ENCODE results near the gene CDIP1.

The CDIP1 gene

GRCh38 chr16:4513086-4513860, 25.3 kb downstream of the CDIP1 start:
- DNase-seq: no peak

GRCh38 chr16:4512473-4512872, 26.1 kb downstream of the CDIP1 start:
- no peak for DNase-seq

- peak; percentile 87 for DNase-seq
Measured at GRCh38 chr16:4511441-4512082, 27.0 kb downstream of the CDIP1 start.

- DNase-seq: no peak
Measured at GRCh38 chr16:4510747-4511426, 27.7 kb downstream of the CDIP1 start.

- no peak for DNase-seq
Measured at GRCh38 chr16:4510131-4510530, 28.4 kb downstream of the CDIP1 start.

- no peak for DNase-seq
Measured at GRCh38 chr16:4509420-4509819, 29.2 kb downstream of the CDIP1 start.

GRCh38 chr16:4508806-4509205, 29.8 kb downstream of the CDIP1 start:
- no peak for DNase-seq

- DNase-seq: no peak
Measured at GRCh38 chr16:4507588-4508345, 30.8 kb downstream of the CDIP1 start.

GRCh38 chr16:4506450-4506849, 32.1 kb downstream of the CDIP1 start:
- peak; percentile 85 for DNase-seq

GRCh38 chr16:4505356-4506147, 33.0 kb downstream of the CDIP1 start:
- no peak for DNase-seq

GRCh38 chr16:4501071-4501478, 37.5 kb downstream of the CDIP1 start:
- DNase-seq: no peak

- peak; percentile 91 for DNase-seq
Measured at GRCh38 chr16:4500272-4500671, 38.3 kb downstream of the CDIP1 start.

GRCh38 chr16:4499196-4499555, 39.4 kb downstream of the CDIP1 start:
- no peak for DNase-seq

- DNase-seq: no peak
Measured at GRCh38 chr16:4498546-4499195, 39.9 kb downstream of the CDIP1 start.

GRCh38 chr16:4496305-4496704, 42.3 kb downstream of the CDIP1 start:
- no peak for DNase-seq

GRCh38 chr16:4495766-4496165, 42.8 kb downstream of the CDIP1 start:
- DNase-seq: no peak

GRCh38 chr16:4494746-4495490, 43.7 kb downstream of the CDIP1 start:
- DNase-seq: peak; percentile 89

GRCh38 chr16:4491898-4492297, 46.7 kb downstream of the CDIP1 start:
- DNase-seq: no peak

GRCh38 chr16:4489030-4489429, 49.5 kb downstream of the CDIP1 start:
- no peak for DNase-seq

GRCh38 chr16:4488499-4488967, 50.0 kb downstream of the CDIP1 start:
- no peak for DNase-seq

GRCh38 chr16:4487955-4488498, 50.5 kb downstream of the CDIP1 start:
- DNase-seq: no peak
